Measurements from ENCODE around the gene CIAPIN1.

GRCh38 chr16:57473176-57473840 is 26.1 kb upstream of the CIAPIN1 start:
- TF ChIP-seq POLR2A (IDR thresholded peaks at IDR 0.05) (no peak), CTCF (IDR thresholded peaks at IDR 0.05) (no peak)
